GM12878 (cell line): ENCODE results near the gene SIAH2. TPM values are rescaled to one million over a fixed set of nuclear protein-coding genes. Genes with fewer than 3 reads are reported as not detected.

Experiments
- ATAC-seq: fragments of 200-7000 bp; cut with Tn5 transposase; 3 replicates; pipeline ENCODE4 v1.9.1; 2020; ENCODE audit warnings: mild to moderate bottlenecking, moderate library complexity
- BruUV-seq: library from RNA; stranded (reverse); fragments of 400-500 nt; replicated peaks from 2 replicates; lab custom pipeline; 2021; lab: Mats Ljungman, UMichigan
- CTCF ChIA-PET: fragments of 300-600 bp; sonication (Branson Sonifier 250); formaldehyde crosslinking; extraction: SDS; loops from one replicate; lab custom pipeline; 2021; ENCODE audit warnings: inconsistent platforms; lab: Yijun Ruan, JAX
- POLR2A ChIA-PET: fragments of 350-600 bp; formaldehyde crosslinking; extraction: SDS; loops from one replicate; lab custom pipeline; 2021; ENCODE audit warnings: inconsistent platforms; lab: Charles Lee
- RAD21 ChIA-PET: fragments of 300-600 bp; sonication (Branson Sonifier 250); formaldehyde crosslinking; loops from one replicate; lab custom pipeline; 2023; ENCODE audit warnings: antibody characterized with exemption; ENCODE audit not compliant: unreplicated experiment; lab: Charles Lee
- SMC1A ChIA-PET: fragments of 300-600 bp; sonication (Branson Sonifier 250); formaldehyde crosslinking; loops from one replicate; lab custom pipeline; 2023; ENCODE audit not compliant: unreplicated experiment, uncharacterized antibody; lab: Charles Lee
- DNase-seq: peaks from one replicate; pipeline ENCODE4 v3.0.0-alpha.2; 2011; ENCODE audit warnings: low read depth, low spot score
- FAIRE-seq: peaks from 3 replicates; lab custom pipeline; 2011; peaks lifted over from hg19 to GRCh38; lab: Jason Lieb, UNC
- H2AFZ ChIP-seq: 2 replicates; pipeline ENCODE4 v1.6.0; 2011; ENCODE audit warnings: low read depth, low read length, control low read depth; ENCODE audit not compliant: control insufficient read depth
- H3K27ac ChIP-seq: 2 replicates; pipeline ENCODE4 v1.5.1; 2011; ENCODE audit warnings: control low read depth; ENCODE audit not compliant: control insufficient read depth, insufficient read depth
- H3K27me3 ChIP-seq, 2 experiments: replicated peaks in 1 of 2; 2 replicates each; pipeline versions ENCODE4 v1.6.0 to v1.6.1; 2011; ENCODE audit warnings: low read length in 1 of 2; ENCODE audit not compliant: control insufficient read depth in 2 of 2, insufficient read depth in 2 of 2
- H3K36me3 ChIP-seq, 2 experiments: 2 replicates each; pipeline ENCODE4 v1.5.1; 2011; ENCODE audit warnings: low read length in 1 of 2; ENCODE audit not compliant: control insufficient read depth in 2 of 2, insufficient read depth in 2 of 2
- H3K4me1 ChIP-seq: 2 replicates; pipeline ENCODE4 v1.6.1; 2011; ENCODE audit warnings: mild to moderate bottlenecking, low read length, moderate library complexity, mixed read lengths; ENCODE audit not compliant: control insufficient read depth, insufficient read depth
- H3K4me2 ChIP-seq: 2 replicates; pipeline ENCODE4 v1.6.0; 2011; ENCODE audit warnings: control low read depth; ENCODE audit not compliant: control insufficient read depth, insufficient read depth
- H3K4me3 ChIP-seq: fragments of 200-600 bp; sonication (generic); 2 replicates; pipeline ENCODE4 v1.5.1; 2016
- H3K79me2 ChIP-seq: 2 replicates; pipeline ENCODE4 v1.6.0; 2011; ENCODE audit warnings: low read length; ENCODE audit not compliant: control insufficient read depth, insufficient read depth
- H3K9ac ChIP-seq: 2 replicates; pipeline ENCODE4 v1.8.0; 2011; ENCODE audit warnings: low read length, control low read depth, mixed read lengths; ENCODE audit not compliant: control insufficient read depth, insufficient read depth
- H3K9me3 ChIP-seq: replicated peaks from 3 replicates; pipeline ENCODE4 v1.5.1; 2011; ENCODE audit warnings: mild to moderate bottlenecking, low read length; ENCODE audit not compliant: control insufficient read depth, insufficient read depth
- H4K20me1 ChIP-seq: 2 replicates; pipeline ENCODE4 v1.6.0; 2011; ENCODE audit not compliant: control insufficient read depth, insufficient read depth
- EED ChIP-seq: sonication (generic); IDR thresholded peaks from 2 replicates; pipeline ENCODE4 v1.6.1; 2016; ENCODE audit warnings: antibody characterized with exemption, low read depth
- ESRRA ChIP-seq: IDR thresholded peaks from 2 replicates; pipeline ENCODE4 v1.6.1; 2012; ENCODE audit warnings: mild to moderate bottlenecking, low read length, improper control_type of control experiment
- GATAD2B ChIP-seq: fragments of 450-650 bp; conservative IDR thresholded peaks from 2 replicates; pipeline ENCODE4 v1.6.1; 2017; ENCODE audit warnings: low read depth, mild to moderate bottlenecking, moderate library complexity
- KLF5 ChIP-seq: fragments of 450-650 bp; IDR thresholded peaks from 2 replicates; pipeline ENCODE4 v1.6.1; 2014; ENCODE audit warnings: mild to moderate bottlenecking; ENCODE audit not compliant: partially characterized antibody
- NFXL1 ChIP-seq: fragments of 450-650 bp; IDR thresholded peaks from 2 replicates; pipeline ENCODE4 v1.6.1; 2017; ENCODE audit warnings: antibody characterized with exemption, mild to moderate bottlenecking, borderline replicate concordance
- NRF1 ChIP-seq: conservative IDR thresholded peaks from 2 replicates; pipeline ENCODE4 v1.6.1; 2011; ENCODE audit warnings: mild to moderate bottlenecking, low read depth, low read length, improper control_type of control experiment
- POU2F2 ChIP-seq: IDR thresholded peaks from 3 replicates; pipeline ENCODE4 v1.6.1; 2011; ENCODE audit warnings: low read depth, mild to moderate bottlenecking, low read length, borderline replicate concordance
- RAD51 ChIP-seq: fragments of 450-650 bp; IDR thresholded peaks from 2 replicates; pipeline ENCODE4 v1.6.1; 2016; ENCODE audit warnings: moderate library complexity, mild to moderate bottlenecking, inconsistent platforms
- SIX5 ChIP-seq: IDR thresholded peaks from 2 replicates; pipeline ENCODE4 v1.6.1; 2011; ENCODE audit warnings: mild to moderate bottlenecking, low read depth, low read length, moderate library complexity; ENCODE audit not compliant: severe bottlenecking
- SREBF2 ChIP-seq: IDR thresholded peaks from 2 replicates; pipeline ENCODE4 v1.6.1; 2012; ENCODE audit warnings: mild to moderate bottlenecking, low read length
- TAF1 ChIP-seq: IDR thresholded peaks from 2 replicates; pipeline ENCODE4 v1.6.1; 2011; ENCODE audit warnings: mild to moderate bottlenecking, low read depth, low read length, borderline replicate concordance
- WRNIP1 ChIP-seq: IDR thresholded peaks from 2 replicates; pipeline ENCODE4 v1.6.1; 2011; ENCODE audit warnings: low read depth, low read length, improper control_type of control experiment, borderline replicate concordance
- ZNF384 ChIP-seq: IDR thresholded peaks from 2 replicates; pipeline ENCODE4 v1.6.1; 2012; ENCODE audit warnings: low read depth, mild to moderate bottlenecking, low read length, improper control_type of control experiment, borderline replicate concordance
- WGBS: methylation state at CpG from one replicate; pipeline ENCODE4 v1.1.6; 2016; ENCODE audit warnings: low lambda C conversion rate; ENCODE audit not compliant: insufficient replicate concordance, insufficient coverage; ENCODE audit errors: missing lambda C conversion rate; 5-methylcytosine and 5-hydroxymethylcytosine counted together
- in situ Hi-C: fragments of 300-500 bp; cut with MboI; formaldehyde crosslinking; loops from 9 replicates; pipeline ENCODE4 v1.14.3; 2018; ENCODE audit warnings: mixed read lengths
- intact Hi-C: fragments of 100-400 bp; cut with micrococcal nuclease; formaldehyde crosslinking; loops from one replicate; pipeline ENCODE4 v1.14.2; 2022; ENCODE audit not compliant: unreplicated experiment
- polyA plus RNA-seq, 11 experiments: library from polyadenylated mRNA; depleted of rRNA in 4 of 11; unstranded in 6 of 11; stranded (reverse) in 5 of 11; fragments of >200 nt; fragmentation: Nextera tagmentation in 4 of 11; fragmentation: Illumina TruSeq in 1 of 11; extraction: Ambion mirVana in 4 of 11; extraction: Trizol in 1 of 11; gene quantifications; 1 replicate in 1 of 11; 2 replicates in 10 of 11; pipeline versions ENCODE4 v1.2.1 to v1.2.3, GENCODE V29; 2011 to 2016; ENCODE audit warnings: inconsistent platforms in 2 of 11, missing spikeins in 2 of 11, low read depth in 1 of 11
- total RNA-seq, 4 experiments: library from RNA; depleted of rRNA in 3 of 4; stranded (reverse); fragments of >200 nt in 3 of 4; fragmentation: Illumina TruSeq in 1 of 4; extraction: Trizol in 1 of 4; gene quantifications; 2 replicates each; pipeline versions ENCODE4 v1.2.1 to v1.2.3, GENCODE V29; 2013 to 2021
- TF ChIP-seq, protein P1 (sequence below): fragments of 450-650 bp; IDR thresholded peaks from 2 replicates; pipeline ENCODE4 v1.6.1; 2017; ENCODE audit warnings: mild to moderate bottlenecking, moderate library complexity
- TF ChIP-seq, protein P2 (sequence below): IDR thresholded peaks from 2 replicates; pipeline ENCODE4 v1.6.1; 2012; ENCODE audit warnings: low read depth, low read length, improper control_type of control experiment
- TF ChIP-seq, protein P3 (sequence below): fragments of 450-650 bp; IDR thresholded peaks from 2 replicates; pipeline ENCODE4 v1.6.1; 2016; ENCODE audit warnings: mild to moderate bottlenecking

SIAH2 gene
- total and polyA plus RNA-seq, 10 of the 15 experiments (the other 5 are each of a cell fraction or from before 2014, with no cell fraction given) = 3.3 to 51.5 (median 29.7) TPM

DNA sequence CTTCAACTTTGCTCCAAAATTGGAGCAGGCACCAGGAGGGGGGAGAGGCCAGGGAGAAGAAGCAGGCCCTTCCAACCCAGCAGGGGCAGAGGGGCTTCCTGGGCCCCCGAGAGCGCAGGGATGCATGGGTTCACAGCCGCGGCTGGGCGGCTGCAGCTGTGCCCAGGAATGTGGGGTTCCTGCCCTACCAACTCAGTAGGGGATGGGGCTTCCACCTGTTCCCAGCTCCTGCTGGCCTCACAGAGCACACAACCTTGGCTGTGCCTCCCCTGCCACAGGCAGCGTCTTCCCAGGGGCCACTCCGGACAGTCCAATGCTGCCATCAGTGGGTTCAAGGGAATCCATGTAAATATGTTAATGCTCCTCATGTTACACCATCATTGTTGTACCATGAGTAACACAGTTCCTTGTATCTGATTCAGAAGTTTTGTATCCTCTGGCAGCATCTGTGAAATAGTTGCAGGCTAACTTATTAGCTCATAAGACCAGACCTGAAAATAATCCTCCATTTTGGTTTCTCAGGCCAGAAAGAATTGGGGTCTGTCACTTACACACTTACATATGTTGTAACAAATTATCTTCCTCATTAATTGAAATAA lies 12.1 kb upstream of the SIAH2 start:
- WGBS = 84% methylated on average over 7 of the region's 7 CpGs
- DNase-seq = no peak
- no peak for ATAC-seq
- Histone ChIP-seq H3K27me3 (no peaks in the 10 kb centered on the region), H3K4me3 (no peak overlapping the region), H4K20me1 (no peaks in the 10 kb centered on the region), H3K4me1 (no peaks in the 10 kb centered on the region), H3K36me3 (no peaks in the 10 kb centered on the region), H3K9ac (no peak overlapping the region), H3K79me2 (no peaks in the 10 kb centered on the region), H3K9me3 (no peaks in the 10 kb centered on the region), H2AFZ (no peak overlapping the region), H3K27ac (no peak overlapping the region), H3K4me2 (no peak overlapping the region)
- no TSS peak for BruUV-seq
- no peak for TF ChIP-seq SIX5
- TF ChIP-seq EED = no peak
- no peak for TF ChIP-seq GATAD2B
- no peak for TF ChIP-seq TAF1
- TF ChIP-seq NFXL1 = no peak
- no peak for TF ChIP-seq WRNIP1
- TF ChIP-seq, protein P1, sequence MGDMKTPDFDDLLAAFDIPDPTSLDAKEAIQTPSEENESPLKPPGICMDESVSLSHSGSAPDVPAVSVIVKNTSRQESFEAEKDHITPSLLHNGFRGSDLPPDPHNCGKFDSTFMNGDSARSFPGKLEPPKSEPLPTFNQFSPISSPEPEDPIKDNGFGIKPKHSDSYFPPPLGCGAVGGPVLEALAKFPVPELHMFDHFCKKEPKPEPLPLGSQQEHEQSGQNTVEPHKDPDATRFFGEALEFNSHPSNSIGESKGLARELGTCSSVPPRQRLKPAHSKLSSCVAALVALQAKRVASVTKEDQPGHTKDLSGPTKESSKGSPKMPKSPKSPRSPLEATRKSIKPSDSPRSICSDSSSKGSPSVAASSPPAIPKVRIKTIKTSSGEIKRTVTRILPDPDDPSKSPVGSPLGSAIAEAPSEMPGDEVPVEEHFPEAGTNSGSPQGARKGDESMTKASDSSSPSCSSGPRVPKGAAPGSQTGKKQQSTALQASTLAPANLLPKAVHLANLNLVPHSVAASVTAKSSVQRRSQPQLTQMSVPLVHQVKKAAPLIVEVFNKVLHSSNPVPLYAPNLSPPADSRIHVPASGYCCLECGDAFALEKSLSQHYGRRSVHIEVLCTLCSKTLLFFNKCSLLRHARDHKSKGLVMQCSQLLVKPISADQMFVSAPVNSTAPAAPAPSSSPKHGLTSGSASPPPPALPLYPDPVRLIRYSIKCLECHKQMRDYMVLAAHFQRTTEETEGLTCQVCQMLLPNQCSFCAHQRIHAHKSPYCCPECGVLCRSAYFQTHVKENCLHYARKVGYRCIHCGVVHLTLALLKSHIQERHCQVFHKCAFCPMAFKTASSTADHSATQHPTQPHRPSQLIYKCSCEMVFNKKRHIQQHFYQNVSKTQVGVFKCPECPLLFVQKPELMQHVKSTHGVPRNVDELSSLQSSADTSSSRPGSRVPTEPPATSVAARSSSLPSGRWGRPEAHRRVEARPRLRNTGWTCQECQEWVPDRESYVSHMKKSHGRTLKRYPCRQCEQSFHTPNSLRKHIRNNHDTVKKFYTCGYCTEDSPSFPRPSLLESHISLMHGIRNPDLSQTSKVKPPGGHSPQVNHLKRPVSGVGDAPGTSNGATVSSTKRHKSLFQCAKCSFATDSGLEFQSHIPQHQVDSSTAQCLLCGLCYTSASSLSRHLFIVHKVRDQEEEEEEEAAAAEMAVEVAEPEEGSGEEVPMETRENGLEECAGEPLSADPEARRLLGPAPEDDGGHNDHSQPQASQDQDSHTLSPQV = no peak
- TF ChIP-seq, protein P2, sequence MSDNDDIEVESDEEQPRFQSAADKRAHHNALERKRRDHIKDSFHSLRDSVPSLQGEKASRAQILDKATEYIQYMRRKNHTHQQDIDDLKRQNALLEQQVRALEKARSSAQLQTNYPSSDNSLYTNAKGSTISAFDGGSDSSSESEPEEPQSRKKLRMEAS = no peak
- no peak for TF ChIP-seq NRF1
- TF ChIP-seq SREBF2 = no peak
- TF ChIP-seq, protein P3, sequence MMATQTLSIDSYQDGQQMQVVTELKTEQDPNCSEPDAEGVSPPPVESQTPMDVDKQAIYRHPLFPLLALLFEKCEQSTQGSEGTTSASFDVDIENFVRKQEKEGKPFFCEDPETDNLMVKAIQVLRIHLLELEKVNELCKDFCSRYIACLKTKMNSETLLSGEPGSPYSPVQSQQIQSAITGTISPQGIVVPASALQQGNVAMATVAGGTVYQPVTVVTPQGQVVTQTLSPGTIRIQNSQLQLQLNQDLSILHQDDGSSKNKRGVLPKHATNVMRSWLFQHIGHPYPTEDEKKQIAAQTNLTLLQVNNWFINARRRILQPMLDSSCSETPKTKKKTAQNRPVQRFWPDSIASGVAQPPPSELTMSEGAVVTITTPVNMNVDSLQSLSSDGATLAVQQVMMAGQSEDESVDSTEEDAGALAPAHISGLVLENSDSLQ = no peak
- TF ChIP-seq RAD51 = no peak
- TF ChIP-seq ESRRA = no peak
- no peak for TF ChIP-seq KLF5
- no peak for TF ChIP-seq POU2F2
- no peak for TF ChIP-seq ZNF384
- RAD21 ChIA-PET = no interaction called here
- intact Hi-C loops (no loop called here), in situ Hi-C loops (no loop called here)
- SMC1A ChIA-PET = interaction anchor here (0.5 to 3.6 kb wide), 2 partner anchors 9 to 279 kb away, joined by 3 to 28 read pairs; no protein-coding TSS in a partner anchor
- POLR2A ChIA-PET = interaction anchor here (0.7 kb wide), 1 partner anchor 478 kb away, joined by 3 read pairs; no protein-coding TSS in a partner anchor
- no peak for FAIRE-seq
- CTCF ChIA-PET = interaction anchor here (0.6 to 2.7 kb wide), 5 partner anchors 10 to 920 kb away, joined by 3 to 23 read pairs (median 3); no protein-coding TSS in a partner anchor
